GM12891 (cell line): ENCODE results near the gene TNFSF10.

Experiments used
- PAX5 ChIP-seq: IDR thresholded peaks from 2 replicates; pipeline ENCODE4 v1.6.1; 2011; ENCODE audit warnings: low read length, moderate library complexity, mild to moderate bottlenecking; ENCODE audit not compliant: insufficient read depth, severe bottlenecking
- POLR2A ChIP-seq: IDR thresholded peaks from 2 replicates; pipeline ENCODE4 v1.6.1; 2011; ENCODE audit warnings: low read depth, low read length, control low read depth
- POLR2AphosphoS5 ChIP-seq: IDR thresholded peaks from 2 replicates; pipeline ENCODE4 v1.6.1; 2011; ENCODE audit warnings: low read depth, low read length, control low read depth
- POU2F2 ChIP-seq: IDR thresholded peaks from 2 replicates; pipeline ENCODE4 v1.6.1; 2011; ENCODE audit warnings: low read depth, mild to moderate bottlenecking, control low read depth, low read length, moderate library complexity
- SPI1 ChIP-seq: IDR thresholded peaks from 2 replicates; pipeline ENCODE4 v1.6.1; 2011; ENCODE audit warnings: low read depth, low read length, control low read depth
- TAF1 ChIP-seq: IDR thresholded peaks from 2 replicates; pipeline ENCODE4 v1.6.1; 2011; ENCODE audit warnings: low read depth, low read length, control low read depth

- TF ChIP-seq POLR2AphosphoS5 (no peak), POLR2A (no peak), SPI1 (0 out of 2 replicates have a peak, but pooled peaks have one; percentile 17), TAF1 (no peak), POU2F2 (no peak), PAX5 (no peak)
Measured at GRCh38 chr3:172476347-172476746, 46.9 kb downstream of the TNFSF10 start.
